HG02571 (cell line): ENCODE data around the gene RCN1.

Experiments used
- ATAC-seq: cut with Tn5 transposase; IDR thresholded peaks from one replicate; pipeline ENCODE4 v1.9.1; 2021; ENCODE audit warnings: mild to moderate bottlenecking, moderate library complexity; ENCODE audit not compliant: unreplicated experiment

The RCN1 gene

DNA sequence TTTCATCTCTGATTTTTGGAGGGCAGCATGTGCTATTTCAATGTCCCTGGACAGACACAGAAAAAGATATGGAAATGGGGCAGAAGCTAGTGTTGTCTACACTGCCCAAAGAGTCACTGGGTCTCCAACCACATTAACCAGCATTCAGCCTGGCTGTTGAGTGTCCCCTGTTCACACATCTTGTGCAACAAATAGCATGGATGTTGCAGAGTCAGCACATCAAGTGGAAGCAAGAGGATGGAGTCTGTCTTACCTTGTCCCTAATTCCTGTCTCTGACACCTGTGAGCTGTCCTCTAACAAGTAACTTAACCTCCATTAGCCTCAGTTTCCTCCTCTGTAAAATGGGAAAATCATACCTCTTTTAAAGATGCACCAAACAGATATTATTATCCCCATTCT is 60.2 kb downstream of the RCN1 start:
- ATAC-seq, result no peak

DNA sequence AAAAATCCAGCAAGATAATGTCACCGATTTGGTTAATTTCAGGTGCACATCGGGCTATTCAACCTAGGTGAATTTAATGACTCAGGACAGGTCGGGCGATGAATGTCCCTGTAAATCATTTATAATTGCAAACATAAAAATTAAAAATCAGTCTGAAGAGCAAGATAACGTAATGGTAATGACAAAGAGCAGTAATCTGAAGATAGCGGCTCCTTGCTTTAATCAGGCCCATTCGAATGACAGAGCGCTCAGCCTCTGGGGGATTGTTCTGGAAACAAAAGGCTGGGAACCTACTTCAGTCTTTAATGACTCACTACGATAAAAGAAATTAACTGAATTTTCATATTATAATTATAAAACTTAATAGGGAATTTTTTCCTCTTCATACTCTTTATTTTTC is 61.3 kb downstream of the RCN1 start:
- ATAC-seq, result no peak

DNA sequence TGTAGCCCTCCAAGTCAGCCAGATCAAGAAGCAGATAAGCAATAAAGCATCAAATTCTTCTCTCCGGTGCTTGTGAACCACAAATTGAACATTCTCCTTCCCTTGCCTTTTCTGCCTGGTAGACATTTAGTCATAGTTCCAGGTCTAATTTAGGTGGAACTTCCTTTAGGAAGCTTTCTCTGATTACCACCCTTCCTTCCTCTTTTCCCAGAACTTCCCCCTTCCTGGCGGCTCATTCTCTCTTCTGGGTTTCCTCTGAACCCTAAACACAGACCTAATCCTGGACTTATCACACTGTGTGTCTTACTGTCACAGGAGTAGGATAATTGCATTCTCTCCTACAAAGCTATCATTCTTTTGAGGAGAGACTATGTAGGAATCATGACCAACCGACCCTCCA is 61.9 kb downstream of the RCN1 start:
- ATAC-seq, result no peak

DNA sequence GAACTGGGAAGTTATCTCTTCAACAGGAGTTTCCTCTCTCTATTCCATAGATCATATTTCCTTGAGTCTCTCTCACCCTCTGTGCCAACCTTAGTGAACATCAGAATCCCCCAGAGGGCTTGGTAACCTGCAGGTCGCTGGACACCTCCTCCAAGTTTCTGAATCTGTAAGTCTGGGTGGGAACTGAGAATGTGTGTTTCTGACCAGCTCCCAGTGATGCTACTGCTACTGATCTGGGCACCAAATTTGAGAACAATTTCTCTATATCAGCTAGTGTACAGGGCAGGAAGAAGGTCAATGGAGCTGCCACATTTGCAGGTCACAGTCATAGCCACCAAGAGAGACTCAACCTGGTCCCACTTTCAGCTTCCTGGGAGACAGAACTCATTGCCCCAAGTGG is 62.9 kb downstream of the RCN1 start:
- no peak for ATAC-seq

DNA sequence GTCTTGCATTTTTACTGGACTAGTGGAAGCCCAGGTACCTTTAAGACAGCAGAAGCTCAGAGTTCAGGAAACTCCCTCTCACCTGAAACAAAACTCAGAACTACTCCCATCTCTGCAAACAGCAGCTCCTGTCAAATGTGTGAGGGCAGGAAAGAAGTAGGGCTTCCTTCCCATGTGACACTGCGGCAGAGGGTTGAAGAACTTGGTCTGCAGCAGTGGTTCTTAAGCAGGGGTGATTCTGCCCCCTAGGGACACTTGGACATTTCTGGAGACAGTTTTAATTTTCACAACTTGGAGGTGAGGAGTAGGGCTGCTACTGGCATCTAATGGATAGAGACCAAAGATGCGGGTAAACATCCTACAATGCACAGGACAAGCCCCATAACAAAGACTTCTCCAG is 63.4 kb downstream of the RCN1 start:
- no peak for ATAC-seq
